Activated T-cell treated with anti-CD3 and anti-CD28 coated beads, Interleukin-2, amount 50 U/mL, for 48 hours (primary cell): ENCODE results near the gene GPC6.

ENCODE experiments used
- DNase-seq, 2 experiments: peaks; one replicate each; pipeline ENCODE4 v3.0.0-alpha.2; 2020

GPC6 gene

GRCh38 chr13:94455414-94455813 lies 1228.8 kb downstream of the GPC6 start:
- DNase-seq, result no peak
